Mesenchymal stem cell (in vitro differentiated cells and primary cell): ENCODE results near the gene ARL6IP4.

Source experiments
- DNase-seq: peaks from one replicate; pipeline ENCODE4 v3.0.0-alpha.2; 2013
- H2AFZ ChIP-seq: one replicate; pipeline ENCODE4 v1.6.1; 2013; ENCODE audit warnings: low read depth, mild to moderate bottlenecking, control low read depth, inconsistent platforms, low read length, moderate library complexity
- H2AK5ac ChIP-seq: 2 replicates; pipeline ENCODE4 v1.6.1; 2013; ENCODE audit warnings: low read length, moderate library complexity, mild to moderate bottlenecking, inconsistent platforms; ENCODE audit not compliant: severe bottlenecking
- H2BK120ac ChIP-seq: one replicate; pipeline ENCODE4 v1.6.1; 2013; ENCODE audit warnings: low read depth, mild to moderate bottlenecking, inconsistent platforms, low read length, moderate library complexity
- H2BK12ac ChIP-seq, 2 experiments: one replicate each; pipeline ENCODE4 v1.6.1; 2013; ENCODE audit warnings: inconsistent platforms in 2 of 2, low read length in 2 of 2, mild to moderate bottlenecking in 2 of 2, moderate library complexity in 2 of 2, control low read depth in 1 of 2
- H2BK15ac ChIP-seq: one replicate; pipeline ENCODE4 v1.6.1; 2013; ENCODE audit warnings: mild to moderate bottlenecking, low read depth, inconsistent platforms; ENCODE audit not compliant: poor library complexity, severe bottlenecking
- H2BK5ac ChIP-seq: 2 replicates; pipeline ENCODE4 v1.6.1; 2013; ENCODE audit warnings: low read depth, mild to moderate bottlenecking, low read length, control low read depth, inconsistent platforms; ENCODE audit not compliant: poor library complexity, severe bottlenecking
- H3K14ac ChIP-seq, 2 experiments: one replicate each; pipeline ENCODE4 v1.6.1; 2013; ENCODE audit warnings: inconsistent platforms in 2 of 2, low read length in 2 of 2, control low read depth in 1 of 2, mild to moderate bottlenecking in 1 of 2, moderate library complexity in 1 of 2
- H3K18ac ChIP-seq, 2 experiments: one replicate each; pipeline ENCODE4 v1.6.1; 2013; ENCODE audit warnings: inconsistent platforms in 2 of 2, low read length in 2 of 2, control low read depth in 1 of 2, low read depth in 1 of 2, mild to moderate bottlenecking in 1 of 2
- H3K23ac ChIP-seq, 2 experiments: one replicate each; pipeline ENCODE4 v1.6.1; 2013; ENCODE audit warnings: inconsistent platforms in 2 of 2, low read length in 2 of 2, mild to moderate bottlenecking in 2 of 2, moderate library complexity in 2 of 2, control low read depth in 1 of 2
- H3K27ac ChIP-seq: 2 replicates; pipeline ENCODE4 v1.5.1; 2013; ENCODE audit warnings: mild to moderate bottlenecking, moderate library complexity, low read length, control low read depth, inconsistent platforms; ENCODE audit not compliant: poor library complexity, severe bottlenecking
- H3K27me3 ChIP-seq, 2 experiments: 2 replicates each; pipeline versions ENCODE4 v1.6.1 to v1.7.0; 2013; ENCODE audit warnings: low read length in 2 of 2, mild to moderate bottlenecking in 2 of 2, moderate library complexity in 2 of 2, control low read depth in 1 of 2, inconsistent platforms in 1 of 2; ENCODE audit not compliant: control insufficient read depth in 1 of 2, insufficient read depth in 1 of 2
- H3K36me3 ChIP-seq, 2 experiments: 2 replicates each; pipeline versions ENCODE4 v1.6.1 to v1.7.0; 2013; ENCODE audit warnings: low read length in 2 of 2, control low read depth in 1 of 2, inconsistent platforms in 1 of 2, low read depth in 1 of 2, mild to moderate bottlenecking in 1 of 2; ENCODE audit not compliant: insufficient read depth in 2 of 2, control insufficient read depth in 1 of 2
- H3K4ac ChIP-seq, 2 experiments: one replicate each; pipeline ENCODE4 v1.6.1; 2013; ENCODE audit warnings: inconsistent platforms in 2 of 2, low read length in 2 of 2, mild to moderate bottlenecking in 2 of 2, moderate library complexity in 2 of 2, control low read depth in 1 of 2, low read depth in 1 of 2
- H3K4me1 ChIP-seq: 2 replicates; pipeline ENCODE4 v1.6.1; 2013; ENCODE audit warnings: low read depth, low read length, control low read depth; ENCODE audit not compliant: control insufficient read depth, insufficient read depth
- H3K4me2 ChIP-seq: 2 replicates; pipeline ENCODE4 v1.6.1; 2013; ENCODE audit warnings: low read length, mild to moderate bottlenecking, inconsistent platforms; ENCODE audit not compliant: poor library complexity, severe bottlenecking
- H3K4me3 ChIP-seq, 2 experiments: 2 replicates each; pipeline versions ENCODE4 v1.5.1 to v1.7.0; 2013; ENCODE audit warnings: low read length in 2 of 2, mild to moderate bottlenecking in 2 of 2, control low read depth in 1 of 2, low read depth in 1 of 2; ENCODE audit not compliant: insufficient read depth in 1 of 2
- H3K79me1 ChIP-seq: replicated peaks from 2 replicates; pipeline ENCODE4 v1.6.1; 2013; ENCODE audit warnings: mild to moderate bottlenecking, control low read depth, low read length, inconsistent platforms; ENCODE audit not compliant: poor library complexity, severe bottlenecking
- H3K9ac ChIP-seq: 2 replicates; pipeline ENCODE4 v1.7.0; 2013; ENCODE audit warnings: mild to moderate bottlenecking, low read length, moderate library complexity
- H3K9me3 ChIP-seq: 2 replicates; pipeline ENCODE4 v1.7.0; 2013; ENCODE audit warnings: mild to moderate bottlenecking, low read length; ENCODE audit not compliant: control insufficient read depth
- H4K8ac ChIP-seq: one replicate; pipeline ENCODE4 v1.6.1; 2013; ENCODE audit warnings: inconsistent platforms, mild to moderate bottlenecking, low read length, moderate library complexity
- H4K91ac ChIP-seq: one replicate; pipeline ENCODE4 v1.6.1; 2013; ENCODE audit warnings: mild to moderate bottlenecking, low read length, inconsistent platforms
- WGBS: methylation state at CpG from one replicate; pipeline ENCODE4 v1.1.7; 2013; ENCODE audit warnings: mixed read lengths; 5-methylcytosine and 5-hydroxymethylcytosine counted together

ARL6IP4 gene

GRCh38 chr12:122966743-122967550 lies 13.5 kb upstream of the ARL6IP4 start:
- Histone ChIP-seq H3K14ac (no peak overlapping the region), H3K23ac (no peak overlapping the region), H3K27ac (no peak overlapping the region), H2BK15ac (no peak overlapping the region), H2BK5ac (no peak overlapping the region), H4K8ac (no peak overlapping the region), H3K4ac (no peak overlapping the region), H4K91ac (no peak overlapping the region), H3K18ac (no peak overlapping the region), H3K4me2 (peak overlapping the region; percentile 26), H2BK12ac (no peak overlapping the region), H2AK5ac (no peak overlapping the region), H2AFZ (peak overlapping the region; percentile 6), H3K79me1 (peaks cover 31% of the 10 kb centered on the region), H3K4me3 (peak overlapping the region in 1 of 2 experiments; percentile 37), H3K36me3 (no peaks in the 10 kb centered on the region), H2BK120ac (no peak overlapping the region), H3K4me1 (peaks cover 27% of the 10 kb centered on the region), H3K9ac (no peak overlapping the region), H3K27me3 (no peaks in the 10 kb centered on the region), H3K9me3 (no peaks in the 10 kb centered on the region)
- 75% methylated on average over 13 of the region's 15 CpGs for WGBS
- DNase-seq = no peak

GRCh38 chr12:122968104-122968503 lies 12.4 kb upstream of the ARL6IP4 start:
- no peak overlapping the region for H3K9ac ChIP-seq

GRCh38 chr12:122969676-122970075 lies 10.8 kb upstream of the ARL6IP4 start:
- no peaks in the 10 kb centered on the region for H3K27me3 ChIP-seq
- no peak overlapping the region for H3K23ac ChIP-seq
- no peak overlapping the region for H3K27ac ChIP-seq
- no peak for DNase-seq
- no peak overlapping the region for H3K4ac ChIP-seq
- no peak overlapping the region for H3K4me2 ChIP-seq
- no peak overlapping the region for H2BK120ac ChIP-seq
- H3K79me1 ChIP-seq = peaks cover 11% of the 10 kb centered on the region
- H3K18ac ChIP-seq = no peak overlapping the region
- 89% methylated on average over 4 of the region's 4 CpGs for whole genome bisulfite sequencing
- H3K4me1 ChIP-seq = peaks cover 19% of the 10 kb centered on the region
- no peaks in the 10 kb centered on the region for H3K9me3 ChIP-seq
- H2AFZ ChIP-seq = no peak overlapping the region
- H2BK12ac ChIP-seq = no peak overlapping the region
- H4K8ac ChIP-seq = no peak overlapping the region
- no peak overlapping the region for H3K9ac ChIP-seq
- H2AK5ac ChIP-seq = no peak overlapping the region
- H2BK5ac ChIP-seq = no peak overlapping the region
- no peak overlapping the region for H3K4me3 ChIP-seq
- H2BK15ac ChIP-seq = no peak overlapping the region
- H3K36me3 ChIP-seq = no peaks in the 10 kb centered on the region
- no peak overlapping the region for H4K91ac ChIP-seq
- H3K14ac ChIP-seq = no peak overlapping the region

More at GRCh38 chr12:122968104-122968503, 12.4 kb upstream of the ARL6IP4 start:
- H3K4me3 ChIP-seq = no peak overlapping the region
- H3K36me3 ChIP-seq = no peaks in the 10 kb centered on the region
- no peak overlapping the region for H3K27ac ChIP-seq
- H3K79me1 ChIP-seq = peaks cover 21% of the 10 kb centered on the region
- no peak overlapping the region for H3K4ac ChIP-seq
- over 99% methylated on average over 2 of the region's 2 CpGs for WGBS
- peaks cover 27% of the 10 kb centered on the region for H3K4me1 ChIP-seq
- H3K18ac ChIP-seq = no peak overlapping the region
- H3K23ac ChIP-seq = no peak overlapping the region
- H4K8ac ChIP-seq = no peak overlapping the region
- no peak overlapping the region for H3K4me2 ChIP-seq
- H2BK5ac ChIP-seq = no peak overlapping the region
- no peak for DNase-seq
- no peak overlapping the region for H4K91ac ChIP-seq
- no peak overlapping the region for H2AFZ ChIP-seq
- H2BK15ac ChIP-seq = no peak overlapping the region
- H2BK12ac ChIP-seq = no peak overlapping the region
- H3K27me3 ChIP-seq = no peaks in the 10 kb centered on the region
- no peak overlapping the region for H2AK5ac ChIP-seq
- H3K14ac ChIP-seq = no peak overlapping the region
- H2BK120ac ChIP-seq = no peak overlapping the region
- H3K9me3 ChIP-seq = no peaks in the 10 kb centered on the region

GRCh38 chr12:122974274-122974891 lies 6.1 kb upstream of the ARL6IP4 start:
- H3K27me3 ChIP-seq = no peaks in the 10 kb centered on the region
- peak overlapping the region; percentile 100 for H4K91ac ChIP-seq
- peak overlapping the region; percentile 94 to 98 for H3K4me3 ChIP-seq
- peak overlapping the region; percentile 99 for H3K27ac ChIP-seq
- peak overlapping the region; percentile 99 for H4K8ac ChIP-seq
- peak overlapping the region; percentile 95 for H2BK5ac ChIP-seq
- peak overlapping the region; percentile 99 for H3K4ac ChIP-seq
- H2AK5ac ChIP-seq = peak overlapping the region; percentile 72
- H3K18ac ChIP-seq = peak overlapping the region; percentile 95 to 100
- no peak overlapping the region for H3K23ac ChIP-seq
- H3K9ac ChIP-seq = peak overlapping the region; percentile 100
- peak overlapping the region in 1 of 2 experiments; percentile 96 for H3K14ac ChIP-seq
- H2AFZ ChIP-seq = peak overlapping the region; percentile 98
- peaks cover 13 to 31% of the 10 kb centered on the region in 2 experiments for H3K36me3 ChIP-seq
- H3K9me3 ChIP-seq = no peaks in the 10 kb centered on the region
- peak overlapping the region; percentile 35 to 59 for H2BK12ac ChIP-seq
- peaks cover 32% of the 10 kb centered on the region for H3K4me1 ChIP-seq
- DNase-seq = peak; percentile 98
- H3K4me2 ChIP-seq = peak overlapping the region; percentile 85
- H2BK15ac ChIP-seq = peak overlapping the region; percentile 99
- peak overlapping the region; percentile 94 for H2BK120ac ChIP-seq
- peaks cover 34% of the 10 kb centered on the region for H3K79me1 ChIP-seq
- WGBS = under 1% methylated on average over 31 of the region's 32 CpGs
